ENCODE measurements around the gene MPRIP.

MPRIP gene

GRCh38 chr17:17077101-17077500 lies 34.8 kb downstream of the MPRIP start:
- Histone ChIP-seq H3K9me3 (no peaks in the 10 kb centered on the region), H3K4me3 (no peak overlapping the region), H3K27ac (no peak overlapping the region), H4K20me1 (peaks cover 100% of the 10 kb centered on the region), H3K4me2 (no peak overlapping the region), H3K36me3 (peaks cover 98% of the 10 kb centered on the region), H3K4me1 (peaks cover 37% of the 10 kb centered on the region), H3K9ac (no peak overlapping the region), H3K27me3 (no peaks in the 10 kb centered on the region)
- no peak for TF ChIP-seq Cebpa-rat (IDR thresholded peaks at IDR 0.05)

- peaks cover 100% of the 10 kb centered on the region for H4K20me1 ChIP-seq
- peaks cover 98% of the 10 kb centered on the region for H3K36me3 ChIP-seq
- no peak overlapping the region for H3K4me2 ChIP-seq
- H3K4me1 ChIP-seq: peaks cover 27% of the 10 kb centered on the region
- no peaks in the 10 kb centered on the region for H3K9me3 ChIP-seq
- no peak overlapping the region for H3K4me3 ChIP-seq
- H3K27me3 ChIP-seq: no peaks in the 10 kb centered on the region
- H3K9ac ChIP-seq: no peak overlapping the region
- no peak for TF ChIP-seq Cebpa-rat (IDR thresholded peaks at IDR 0.05)
- no peak overlapping the region for H3K27ac ChIP-seq
Measured at GRCh38 chr17:17077861-17078732, 35.8 kb downstream of the MPRIP start.

GRCh38 chr17:17078832-17079231 lies 36.6 kb downstream of the MPRIP start:
- Histone ChIP-seq H3K4me1 (peaks cover 21% of the 10 kb centered on the region), H3K27me3 (no peaks in the 10 kb centered on the region), H3K9ac (no peak overlapping the region), H3K9me3 (no peaks in the 10 kb centered on the region), H3K27ac (no peak overlapping the region), H3K4me3 (no peak overlapping the region), H3K36me3 (peaks cover 98% of the 10 kb centered on the region), H4K20me1 (peaks cover 100% of the 10 kb centered on the region), H3K4me2 (no peak overlapping the region)
- TF ChIP-seq Cebpa-rat (IDR thresholded peaks at IDR 0.05): no peak

GRCh38 chr17:17079336-17079735 lies 37.1 kb downstream of the MPRIP start:
- Histone ChIP-seq H3K9ac (no peak overlapping the region), H3K4me2 (no peak overlapping the region), H3K27me3 (no peaks in the 10 kb centered on the region), H3K4me3 (no peak overlapping the region), H3K27ac (no peak overlapping the region), H3K9me3 (no peaks in the 10 kb centered on the region), H3K36me3 (peaks cover 98% of the 10 kb centered on the region), H3K4me1 (peaks cover 21% of the 10 kb centered on the region), H4K20me1 (peaks cover 100% of the 10 kb centered on the region)
- no peak for TF ChIP-seq Cebpa-rat (IDR thresholded peaks at IDR 0.05)

GRCh38 chr17:17079761-17080160 lies 37.5 kb downstream of the MPRIP start:
- Histone ChIP-seq H3K4me1 (peaks cover 21% of the 10 kb centered on the region), H3K27ac (no peak overlapping the region), H3K4me3 (no peak overlapping the region), H3K36me3 (peaks cover 100% of the 10 kb centered on the region), H4K20me1 (peaks cover 100% of the 10 kb centered on the region), H3K9me3 (no peaks in the 10 kb centered on the region), H3K4me2 (no peak overlapping the region), H3K9ac (no peak overlapping the region), H3K27me3 (no peaks in the 10 kb centered on the region)
- TF ChIP-seq Cebpa-rat (IDR thresholded peaks at IDR 0.05): no peak

- TF ChIP-seq Cebpa-rat (IDR thresholded peaks at IDR 0.05): no peak
- Histone ChIP-seq H4K20me1 (peaks cover 100% of the 10 kb centered on the region), H3K36me3 (peaks cover 100% of the 10 kb centered on the region)
Measured at GRCh38 chr17:17080181-17080631, 37.9 kb downstream of the MPRIP start.

GRCh38 chr17:17080781-17081180 lies 38.5 kb downstream of the MPRIP start:
- Histone ChIP-seq H3K9me3 (no peaks in the 10 kb centered on the region), H3K27ac (no peak overlapping the region), H3K4me2 (no peak overlapping the region), H4K20me1 (peaks cover 100% of the 10 kb centered on the region), H3K36me3 (peaks cover 100% of the 10 kb centered on the region), H3K4me3 (no peak overlapping the region), H3K27me3 (no peaks in the 10 kb centered on the region), H3K4me1 (peaks cover 20% of the 10 kb centered on the region), H3K9ac (no peak overlapping the region)
- TF ChIP-seq Cebpa-rat (IDR thresholded peaks at IDR 0.05): no peak

More at GRCh38 chr17:17080181-17080631, 37.9 kb downstream of the MPRIP start:
- Histone ChIP-seq H3K4me3 (no peak overlapping the region), H3K9me3 (no peaks in the 10 kb centered on the region), H3K9ac (no peak overlapping the region), H3K4me1 (peaks cover 21% of the 10 kb centered on the region), H3K27ac (no peak overlapping the region), H3K27me3 (no peaks in the 10 kb centered on the region), H3K4me2 (no peak overlapping the region)

- Histone ChIP-seq H3K4me2 (no peak overlapping the region), H3K9ac (no peak overlapping the region), H3K27ac (no peak overlapping the region), H3K4me3 (no peak overlapping the region), H3K4me1 (peaks cover 25% of the 10 kb centered on the region), H3K9me3 (no peaks in the 10 kb centered on the region), H3K27me3 (no peaks in the 10 kb centered on the region), H4K20me1 (peaks cover 100% of the 10 kb centered on the region), H3K36me3 (peaks cover 100% of the 10 kb centered on the region)
- no peak for TF ChIP-seq Cebpa-rat (IDR thresholded peaks at IDR 0.05)
Measured at GRCh38 chr17:17081304-17081940, 39.2 kb downstream of the MPRIP start.

- Histone ChIP-seq H3K4me2 (no peak overlapping the region), H3K4me3 (no peak overlapping the region), H3K27me3 (no peaks in the 10 kb centered on the region), H3K9ac (no peak overlapping the region), H3K9me3 (no peaks in the 10 kb centered on the region), H3K27ac (no peak overlapping the region), H3K4me1 (peaks cover 39% of the 10 kb centered on the region), H3K36me3 (peaks cover 100% of the 10 kb centered on the region), H4K20me1 (peaks cover 100% of the 10 kb centered on the region)
- TF ChIP-seq Cebpa-rat (IDR thresholded peaks at IDR 0.05): no peak
Measured at GRCh38 chr17:17082878-17083277, 40.6 kb downstream of the MPRIP start.

GRCh38 chr17:17084317-17084835 lies 42.1 kb downstream of the MPRIP start:
- H4K20me1 ChIP-seq: peaks cover 100% of the 10 kb centered on the region
- H3K36me3 ChIP-seq: peaks cover 95% of the 10 kb centered on the region
- H3K9ac ChIP-seq: 0 out of 2 replicates have a peak overlapping the region, but pooled peaks have one; percentile 49
- no peaks in the 10 kb centered on the region for H3K9me3 ChIP-seq
- peak overlapping the region; percentile 47; the same call in 1 of the 2 replicates for H3K27ac ChIP-seq
- H3K27me3 ChIP-seq: no peaks in the 10 kb centered on the region
- no peak for TF ChIP-seq Cebpa-rat (IDR thresholded peaks at IDR 0.05)
- peaks cover 54% of the 10 kb centered on the region for H3K4me1 ChIP-seq
- H3K4me3 ChIP-seq: no peak overlapping the region
- H3K4me2 ChIP-seq: peak overlapping the region; percentile 5; the same call in 1 of the 2 replicates

Measured in BLaER1 (cell line).